D721Med (cell line): ENCODE results near the gene ACTG2.

Experiments
- DNase-seq: peaks from one replicate; pipeline ENCODE4 v3.0.0; 2011; ENCODE audit warnings: low spot score; ENCODE audit not compliant: insufficient read length
- FAIRE-seq: peaks from 2 replicates; lab custom pipeline; 2011; peaks lifted over from hg19 to GRCh38; lab: Jason Lieb, UNC
- TF ChIP-seq, protein P1 (sequence below): IDR thresholded peaks from 2 replicates; pipeline ENCODE4 v1.5.1; 2012; ENCODE audit warnings: mild to moderate bottlenecking, control low read depth; ENCODE audit not compliant: insufficient read depth; ENCODE audit errors: missing control alignments

Gene ACTG2

DNA sequence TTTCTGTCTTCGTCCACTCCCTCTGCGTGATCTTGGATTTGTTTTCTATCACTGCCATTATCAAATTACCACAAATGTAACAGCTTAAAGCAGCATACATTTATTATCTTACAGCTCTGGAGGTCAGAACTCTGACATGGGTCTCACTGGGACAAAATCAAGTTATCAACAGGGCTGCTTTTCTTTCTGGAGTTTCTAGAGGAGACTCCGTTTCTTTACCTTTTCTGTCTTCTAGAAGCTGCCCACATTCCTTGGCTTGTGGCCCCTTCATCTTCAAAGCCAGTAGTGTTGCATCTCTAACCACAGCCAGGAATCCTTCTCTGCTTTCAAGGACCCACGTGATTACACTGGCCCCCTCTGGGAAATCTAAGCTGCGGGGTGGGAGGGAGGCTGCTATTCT is 70.0 kb downstream of the ACTG2 start:
- TF ChIP-seq, protein P1, sequence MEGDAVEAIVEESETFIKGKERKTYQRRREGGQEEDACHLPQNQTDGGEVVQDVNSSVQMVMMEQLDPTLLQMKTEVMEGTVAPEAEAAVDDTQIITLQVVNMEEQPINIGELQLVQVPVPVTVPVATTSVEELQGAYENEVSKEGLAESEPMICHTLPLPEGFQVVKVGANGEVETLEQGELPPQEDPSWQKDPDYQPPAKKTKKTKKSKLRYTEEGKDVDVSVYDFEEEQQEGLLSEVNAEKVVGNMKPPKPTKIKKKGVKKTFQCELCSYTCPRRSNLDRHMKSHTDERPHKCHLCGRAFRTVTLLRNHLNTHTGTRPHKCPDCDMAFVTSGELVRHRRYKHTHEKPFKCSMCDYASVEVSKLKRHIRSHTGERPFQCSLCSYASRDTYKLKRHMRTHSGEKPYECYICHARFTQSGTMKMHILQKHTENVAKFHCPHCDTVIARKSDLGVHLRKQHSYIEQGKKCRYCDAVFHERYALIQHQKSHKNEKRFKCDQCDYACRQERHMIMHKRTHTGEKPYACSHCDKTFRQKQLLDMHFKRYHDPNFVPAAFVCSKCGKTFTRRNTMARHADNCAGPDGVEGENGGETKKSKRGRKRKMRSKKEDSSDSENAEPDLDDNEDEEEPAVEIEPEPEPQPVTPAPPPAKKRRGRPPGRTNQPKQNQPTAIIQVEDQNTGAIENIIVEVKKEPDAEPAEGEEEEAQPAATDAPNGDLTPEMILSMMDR, result no peak
- no peak for FAIRE-seq

DNA sequence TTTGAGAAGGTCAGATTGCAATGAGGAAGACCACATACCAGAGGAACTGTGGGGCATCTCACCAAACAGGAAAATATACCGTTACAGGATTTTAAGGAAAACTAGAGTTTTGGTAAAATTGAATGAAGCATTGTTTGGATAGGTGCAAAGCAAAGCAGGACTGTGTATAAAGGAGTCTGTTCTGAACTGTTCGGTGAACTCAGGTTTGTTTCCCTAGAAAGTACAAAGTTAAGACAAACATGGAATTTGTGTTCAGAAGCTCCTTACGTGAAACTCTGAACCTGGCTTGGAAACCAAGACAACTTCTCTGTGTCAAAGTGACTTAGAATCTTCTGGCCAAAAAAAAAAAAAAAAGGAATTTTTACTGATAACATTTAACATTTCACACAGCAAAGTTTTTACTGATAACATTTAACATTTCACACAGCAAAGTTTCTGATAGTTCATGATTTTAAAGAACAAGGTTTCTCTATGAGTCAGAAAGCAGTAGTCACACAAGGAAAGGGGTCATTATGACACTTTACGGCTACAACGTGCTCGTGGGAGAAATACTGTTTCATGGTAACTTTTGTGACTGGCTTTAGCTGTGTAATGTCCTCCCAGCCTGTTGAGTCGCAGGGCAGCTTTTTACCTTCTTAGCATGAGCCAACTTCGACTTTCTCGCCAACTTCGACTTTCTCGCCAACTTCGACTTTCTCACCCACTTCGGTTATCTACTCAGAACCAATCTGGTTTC is 70.7 kb downstream of the ACTG2 start:
- no peak for FAIRE-seq
- no peak for DNase-seq
- TF ChIP-seq, protein P1, result no peak

More for the DNA sequence above, 70.0 kb downstream of the ACTG2 start:
- no peak for DNase-seq

DNA sequence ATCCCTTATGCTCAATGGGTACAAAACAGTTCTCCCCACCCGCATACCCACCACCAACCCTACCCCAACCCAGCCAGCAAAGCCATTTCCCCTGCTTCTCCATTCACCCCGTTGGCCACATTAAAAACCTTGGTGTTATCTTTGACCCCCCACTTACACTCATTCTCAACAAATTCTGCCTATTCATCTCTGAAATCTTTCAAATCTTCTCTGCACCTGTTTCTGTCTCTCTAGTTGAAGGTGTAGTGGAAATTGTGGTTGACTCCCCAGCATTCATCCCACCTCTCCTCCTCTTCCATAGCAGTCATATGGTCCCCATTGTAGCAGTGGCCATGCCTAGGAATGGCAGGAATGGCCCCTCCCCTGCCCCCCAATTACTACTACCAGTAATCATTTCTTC is 71.4 kb downstream of the ACTG2 start:
- DNase-seq (no peak), FAIRE-seq (no peak)
- TF ChIP-seq, protein P1, result no peak

DNA sequence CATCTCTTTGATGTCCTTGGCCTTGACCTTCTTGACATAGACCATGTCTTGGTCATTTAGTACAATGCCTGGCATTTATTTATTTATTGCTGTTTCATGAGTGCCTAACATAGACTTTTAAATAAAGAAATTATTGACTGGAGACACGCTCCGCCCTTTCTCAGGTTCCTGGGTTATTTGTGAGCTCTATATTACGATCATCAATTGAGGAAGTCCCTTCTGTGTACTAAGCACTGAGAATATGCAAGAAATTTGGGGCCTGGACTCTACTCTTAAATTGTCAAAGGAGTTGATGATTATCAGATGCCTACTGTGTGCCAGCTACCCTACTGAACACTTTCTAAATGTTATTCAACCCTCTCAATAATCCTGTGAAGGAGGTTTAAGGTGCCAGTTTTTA is 72.2 kb downstream of the ACTG2 start:
- FAIRE-seq (no peak), DNase-seq (no peak)
- TF ChIP-seq, protein P1, result no peak

DNA sequence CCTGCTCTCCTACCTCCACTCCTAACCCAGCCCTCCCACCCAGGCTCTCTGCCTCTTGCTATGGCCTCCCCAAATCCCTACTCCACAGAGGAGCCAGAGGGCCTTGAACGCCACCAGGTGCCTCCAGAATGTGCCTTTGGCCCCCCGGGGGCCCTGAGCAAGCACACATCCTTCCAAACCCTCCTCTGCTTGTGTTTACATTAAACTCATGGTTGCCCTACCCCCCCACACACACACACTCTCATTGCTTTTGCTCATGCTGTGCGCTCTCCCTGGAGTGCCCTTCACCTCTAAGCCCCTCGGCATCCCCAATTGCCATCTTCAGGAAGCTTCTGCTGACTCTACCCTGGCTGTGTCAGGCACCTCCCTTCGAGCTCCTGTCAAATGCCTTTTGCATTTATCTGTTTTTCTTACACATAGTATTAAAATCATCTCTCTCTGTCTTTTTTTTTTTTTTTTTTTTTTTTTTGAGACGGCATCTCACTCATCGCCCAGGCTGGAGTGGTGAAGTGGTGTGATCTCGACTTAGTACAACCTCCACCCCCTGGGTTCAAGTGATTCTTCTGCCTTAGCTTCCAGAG is 75.6 kb downstream of the ACTG2 start:
- TF ChIP-seq, protein P1, result no peak
- DNase-seq, result no peak
- FAIRE-seq, result no peak

DNA sequence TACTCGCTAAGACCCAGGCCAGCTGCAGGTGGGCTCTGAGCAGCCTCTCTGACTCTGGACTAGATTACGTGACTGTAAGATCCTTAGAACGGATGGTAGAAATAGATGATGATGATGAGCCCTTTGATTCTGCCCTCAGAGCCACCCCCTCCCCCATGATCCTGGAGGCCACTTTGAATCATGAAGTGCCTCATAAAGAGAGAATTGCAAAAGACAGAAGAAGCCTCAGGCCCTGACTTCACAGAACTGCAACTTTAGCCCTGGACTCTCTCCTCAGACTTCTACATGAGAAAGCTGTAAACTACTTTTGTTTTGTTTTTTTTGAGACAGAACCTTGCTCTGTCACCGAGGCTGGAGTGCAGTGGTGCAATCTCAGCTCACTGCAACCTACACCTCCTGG is 76.5 kb downstream of the ACTG2 start:
- TF ChIP-seq, protein P1, result no peak
- FAIRE-seq, result no peak
- no peak for DNase-seq
